ENCODE data around the gene CD99.
A peak's percentile ranks its signal among the peaks of the same experiment; 100 is the strongest.

Gene CD99

DNA sequence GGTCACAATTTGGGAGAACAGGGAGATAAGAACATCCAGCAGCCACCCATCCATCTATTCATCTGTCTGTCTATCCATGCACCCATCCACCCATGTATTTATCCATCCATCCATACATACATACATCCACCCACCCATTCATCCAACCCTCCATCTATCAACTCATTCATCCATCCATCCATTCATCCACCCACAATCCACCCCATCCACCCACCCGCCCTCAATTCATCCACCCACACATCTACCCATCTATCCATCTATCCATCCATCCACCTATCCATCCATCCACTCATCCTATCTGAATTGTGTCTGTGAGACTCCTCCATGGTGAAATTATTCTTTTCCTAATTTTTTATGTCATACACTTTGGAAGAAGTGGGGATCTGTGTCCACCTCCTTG is 6.8 kb upstream of the CD99 start:
- TF ChIP-seq, protein P1, sequence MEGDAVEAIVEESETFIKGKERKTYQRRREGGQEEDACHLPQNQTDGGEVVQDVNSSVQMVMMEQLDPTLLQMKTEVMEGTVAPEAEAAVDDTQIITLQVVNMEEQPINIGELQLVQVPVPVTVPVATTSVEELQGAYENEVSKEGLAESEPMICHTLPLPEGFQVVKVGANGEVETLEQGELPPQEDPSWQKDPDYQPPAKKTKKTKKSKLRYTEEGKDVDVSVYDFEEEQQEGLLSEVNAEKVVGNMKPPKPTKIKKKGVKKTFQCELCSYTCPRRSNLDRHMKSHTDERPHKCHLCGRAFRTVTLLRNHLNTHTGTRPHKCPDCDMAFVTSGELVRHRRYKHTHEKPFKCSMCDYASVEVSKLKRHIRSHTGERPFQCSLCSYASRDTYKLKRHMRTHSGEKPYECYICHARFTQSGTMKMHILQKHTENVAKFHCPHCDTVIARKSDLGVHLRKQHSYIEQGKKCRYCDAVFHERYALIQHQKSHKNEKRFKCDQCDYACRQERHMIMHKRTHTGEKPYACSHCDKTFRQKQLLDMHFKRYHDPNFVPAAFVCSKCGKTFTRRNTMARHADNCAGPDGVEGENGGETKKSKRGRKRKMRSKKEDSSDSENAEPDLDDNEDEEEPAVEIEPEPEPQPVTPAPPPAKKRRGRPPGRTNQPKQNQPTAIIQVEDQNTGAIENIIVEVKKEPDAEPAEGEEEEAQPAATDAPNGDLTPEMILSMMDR (conservative IDR thresholded peaks at IDR 0.05; ENCODE audit: low read depth, low read length), result no peak

DNA sequence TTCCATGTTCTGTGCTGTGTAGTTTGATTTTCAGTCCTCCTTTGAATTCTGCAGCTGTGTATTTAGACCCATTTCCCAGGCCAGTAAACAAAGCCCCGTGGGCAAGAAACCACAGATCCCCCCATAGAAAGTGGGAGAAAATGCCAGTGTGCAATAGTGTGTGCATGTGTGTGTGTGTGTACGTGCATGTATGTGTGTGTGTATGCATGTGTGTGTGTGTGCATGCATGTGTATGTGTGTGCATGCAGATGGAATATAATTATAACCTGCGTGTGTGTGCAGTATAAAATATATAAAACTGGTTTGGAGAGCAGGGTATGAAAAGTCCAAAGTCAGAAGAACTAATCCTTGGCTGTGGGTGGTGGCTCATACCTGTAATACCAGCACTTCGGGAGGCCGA is 5.2 kb upstream of the CD99 start:
- DNase-seq (ENCODE audit: low read depth), result no peak
- no peak overlapping the region for H3K4me3 ChIP-seq (ENCODE audit: low read depth, low read length)
- TF ChIP-seq, protein P1 (conservative IDR thresholded peaks at IDR 0.05; ENCODE audit: low read depth, low read length), result no peak

More for the DNA sequence above, 6.8 kb upstream of the CD99 start:
- DNase-seq (ENCODE audit: low read depth), result no peak
- H3K4me3 ChIP-seq (ENCODE audit: low read depth, low read length), result no peak overlapping the region

DNA sequence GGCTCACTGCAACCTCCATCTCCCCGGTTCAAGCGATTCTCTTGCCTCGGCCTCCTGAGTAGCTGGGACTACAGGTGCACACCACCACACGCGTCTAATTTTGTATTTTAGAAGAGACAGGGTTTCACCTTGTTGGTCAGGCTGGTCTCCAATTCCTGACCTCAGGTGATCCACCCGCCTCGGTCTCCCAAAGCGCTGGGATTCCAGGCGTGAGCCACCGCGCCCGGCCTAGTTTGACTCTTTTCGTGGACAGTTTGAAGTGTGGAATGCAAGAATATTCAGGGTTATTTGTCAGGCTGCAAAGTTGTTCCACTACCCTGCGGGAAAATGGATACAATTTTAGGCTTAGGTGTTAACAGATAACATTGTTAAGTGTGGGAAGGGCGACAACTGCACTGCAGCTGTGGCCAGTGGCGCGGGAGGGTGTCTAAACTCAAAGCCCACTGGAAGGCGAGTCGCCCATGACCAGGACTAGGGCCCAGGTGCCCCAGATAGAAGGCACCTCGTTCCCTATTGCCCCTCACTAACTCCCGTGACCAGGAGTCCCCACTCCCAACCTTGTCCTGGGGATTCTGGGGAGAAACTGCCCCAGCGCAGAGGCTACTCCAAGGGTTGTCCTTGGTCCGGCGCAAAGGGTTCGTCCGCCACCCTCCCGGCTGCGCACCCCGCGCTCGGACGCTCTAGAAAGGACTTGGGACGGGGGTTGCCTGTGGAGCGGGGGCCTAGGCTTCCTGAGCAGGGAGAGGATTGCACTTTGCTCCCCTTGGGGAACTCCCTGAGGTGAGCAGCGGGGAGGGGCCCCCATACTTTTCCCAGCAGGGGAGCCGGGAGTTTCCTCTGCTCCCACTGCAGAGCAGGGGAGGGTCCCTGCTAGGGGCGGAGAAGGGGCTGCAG is 1.1 kb upstream of the CD99 start:
- DNase-seq (ENCODE audit: low read depth), result no peak
- peak overlapping the region; percentile 94 for H3K4me3 ChIP-seq (ENCODE audit: low read depth, low read length)
- TF ChIP-seq, protein P1 (conservative IDR thresholded peaks at IDR 0.05; ENCODE audit: low read depth, low read length), result no peak

DNA sequence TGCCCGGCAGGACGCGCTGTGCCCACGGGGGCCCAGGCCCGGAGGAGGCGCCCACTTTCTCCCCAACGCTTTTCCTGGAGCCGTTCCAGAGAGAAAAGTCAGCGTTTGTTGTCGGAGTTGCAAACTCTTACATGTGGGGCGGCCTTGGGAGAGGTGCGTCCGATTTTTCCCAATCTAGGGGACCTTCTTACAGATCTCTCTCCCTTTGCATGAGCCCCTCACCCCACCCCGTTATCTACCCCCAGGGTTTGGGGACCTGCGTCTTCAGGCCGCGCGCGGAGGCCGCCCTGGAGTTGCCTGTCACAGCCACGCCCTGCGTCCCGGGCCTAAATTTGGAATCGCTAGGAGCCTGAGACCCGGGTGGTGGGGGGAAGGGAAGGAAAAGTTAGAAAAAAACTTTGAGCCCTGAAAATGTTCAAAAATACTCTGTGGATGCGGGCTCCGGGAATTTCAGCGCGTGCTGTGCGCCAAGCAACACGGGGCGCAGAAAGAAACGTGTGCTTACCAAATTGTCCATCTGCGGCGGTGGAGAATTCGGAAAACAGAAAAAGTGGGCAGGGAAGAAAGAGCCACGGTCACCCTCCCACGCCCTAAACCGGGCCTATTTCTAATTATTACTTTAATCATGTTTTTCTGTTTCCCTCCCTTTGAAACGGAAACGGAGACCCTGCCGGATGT is 587 bp downstream of the CD99 start:
- DNase-seq (ENCODE audit: low read depth), result peak; percentile 50
- peak overlapping the region; percentile 94 for H3K4me3 ChIP-seq (ENCODE audit: low read depth, low read length)
- TF ChIP-seq, protein P1 (conservative IDR thresholded peaks at IDR 0.05; ENCODE audit: low read depth, low read length), result no peak

DNA sequence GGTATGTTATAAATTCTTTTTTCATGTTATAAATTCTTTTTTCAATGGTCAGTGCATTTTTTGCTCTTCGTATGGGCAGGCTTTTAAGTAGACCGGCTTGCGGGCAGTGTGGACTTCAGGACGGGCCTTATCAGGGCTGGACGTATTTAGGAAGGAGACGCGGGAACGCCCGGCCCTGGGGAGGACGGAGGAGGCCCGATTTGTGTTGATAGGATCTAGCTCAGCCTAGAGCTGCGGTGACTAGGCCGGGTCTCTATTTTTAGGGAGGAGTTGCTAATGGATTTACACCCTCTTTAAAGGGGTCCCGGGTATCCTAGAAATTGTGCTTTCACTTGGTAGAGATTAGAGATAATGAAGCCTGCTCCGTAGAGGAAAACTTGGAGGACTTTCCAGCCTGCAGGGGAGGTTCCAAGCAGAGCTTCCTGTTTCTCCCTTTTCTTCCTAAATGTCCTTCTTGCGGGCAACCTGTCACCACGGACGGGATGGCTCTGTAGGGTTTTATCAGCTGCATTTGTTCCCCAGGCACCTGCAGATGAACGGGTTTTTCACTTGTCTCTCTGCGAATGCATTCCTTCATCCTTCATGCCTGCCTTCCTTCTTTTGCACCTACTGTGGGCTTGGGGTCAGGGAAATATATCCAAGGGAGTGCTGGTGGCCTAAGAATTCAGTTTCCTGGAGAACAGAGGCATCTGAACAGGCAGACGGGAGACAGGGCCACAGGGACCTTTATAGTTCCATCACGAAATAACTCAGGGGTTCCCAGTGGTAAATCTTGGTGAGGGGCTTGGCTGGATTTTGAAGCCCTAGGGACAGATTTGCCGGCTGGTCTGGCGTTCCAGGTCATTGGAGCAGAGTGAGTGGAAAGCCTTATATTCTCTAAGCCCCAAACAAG is 1.4 kb downstream of the CD99 start:
- DNase-seq (ENCODE audit: low read depth), result peak; percentile 56
- TF ChIP-seq, protein P1 (conservative IDR thresholded peaks at IDR 0.05; ENCODE audit: low read depth, low read length), result no peak
- peak overlapping the region; percentile 94 for H3K4me3 ChIP-seq (ENCODE audit: low read depth, low read length)

DNA sequence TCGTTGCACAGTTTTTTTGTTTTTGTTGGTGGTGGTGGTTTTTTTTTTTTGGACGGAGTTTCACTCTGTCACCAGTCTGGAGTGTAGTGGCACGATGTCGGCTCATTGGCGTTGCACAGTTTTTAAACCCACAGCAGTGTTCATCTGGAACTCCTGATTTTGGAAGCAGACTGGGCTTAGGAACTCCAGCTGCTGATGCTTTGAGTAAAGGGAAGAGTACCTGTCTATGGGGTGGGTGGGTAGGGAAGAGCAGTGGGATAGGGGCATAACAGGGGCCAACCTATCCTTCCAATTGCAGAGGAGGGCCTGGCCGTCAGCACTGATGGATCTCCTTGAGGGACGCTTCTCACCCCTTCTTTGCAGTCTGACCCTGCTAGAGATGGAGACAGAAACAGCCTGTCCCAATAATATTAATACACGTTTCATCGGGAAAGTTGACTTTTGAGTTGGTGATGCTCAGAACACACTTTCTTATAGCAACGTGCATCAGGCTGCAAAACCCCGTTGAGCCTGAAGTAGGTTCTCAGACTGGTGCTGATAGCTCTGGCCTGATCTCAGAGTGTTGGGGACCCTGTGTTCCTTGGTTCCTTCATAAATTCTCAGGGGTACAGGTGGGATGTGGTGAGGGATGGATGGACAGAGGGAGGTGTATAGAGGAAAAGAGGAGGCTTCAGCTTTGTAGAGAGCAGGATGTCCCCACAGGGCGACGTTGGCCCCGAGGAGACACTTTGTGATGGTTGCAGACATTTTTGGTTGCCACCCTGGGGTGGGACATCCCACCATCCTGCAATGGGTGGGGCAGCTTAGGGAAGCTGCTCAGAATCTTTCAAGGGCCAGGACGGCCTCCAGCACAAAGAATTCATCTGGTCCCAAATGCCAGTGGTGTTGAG is 2.3 kb downstream of the CD99 start:
- H3K4me3 ChIP-seq (ENCODE audit: low read depth, low read length), result no peak overlapping the region
- no peak for DNase-seq (ENCODE audit: low read depth)
- TF ChIP-seq, protein P1 (conservative IDR thresholded peaks at IDR 0.05; ENCODE audit: low read depth, low read length), result no peak
